Trophoblast cell (in vitro differentiated cells and primary cell): Measurements from ENCODE around the gene TTC6.

Source experiments
- DNase-seq, 2 donors: peaks; one replicate each; pipeline ENCODE4 v3.0.0-alpha.2; 2016
- H2AFZ ChIP-seq: 2 replicates; pipeline ENCODE4 v1.6.1; 2013; ENCODE audit warnings: low read length, moderate library complexity, mild to moderate bottlenecking; ENCODE audit not compliant: insufficient read depth, poor library complexity
- H2AK5ac ChIP-seq: 2 replicates; pipeline ENCODE4 v1.6.1; 2013; ENCODE audit warnings: mild to moderate bottlenecking, low read length
- H2BK120ac ChIP-seq: 2 replicates; pipeline ENCODE4 v1.6.1; 2013; ENCODE audit warnings: low read length, mild to moderate bottlenecking, moderate library complexity; ENCODE audit not compliant: insufficient read depth, poor library complexity
- H2BK12ac ChIP-seq: 2 replicates; pipeline ENCODE4 v1.6.1; 2013; ENCODE audit warnings: mild to moderate bottlenecking, low read length, moderate library complexity
- H2BK5ac ChIP-seq: 2 replicates; pipeline ENCODE4 v1.6.1; 2013; ENCODE audit warnings: low read length, low read depth, moderate library complexity, mild to moderate bottlenecking; ENCODE audit not compliant: poor library complexity
- H3K14ac ChIP-seq: 2 replicates; pipeline ENCODE4 v1.6.1; 2013; ENCODE audit warnings: mild to moderate bottlenecking, low read length
- H3K18ac ChIP-seq: 2 replicates; pipeline ENCODE4 v1.6.1; 2013; ENCODE audit warnings: mild to moderate bottlenecking, low read length
- H3K23ac ChIP-seq: 2 replicates; pipeline ENCODE4 v1.6.1; 2013; ENCODE audit warnings: low read length
- H3K27ac ChIP-seq: 2 replicates; pipeline ENCODE4 v1.5.1; 2013; ENCODE audit warnings: low read depth, mild to moderate bottlenecking, inconsistent platforms, low read length, moderate library complexity
- H3K27me3 ChIP-seq: 2 replicates; pipeline ENCODE4 v1.6.1; 2013; ENCODE audit warnings: inconsistent platforms, mild to moderate bottlenecking, low read length, moderate library complexity; ENCODE audit not compliant: insufficient read depth
- H3K36me3 ChIP-seq, 2 experiments: 1 replicate in 1 of 2; 2 replicates in 1 of 2; pipeline ENCODE4 v1.6.1; 2013; ENCODE audit warnings: low read length in 2 of 2, mild to moderate bottlenecking in 2 of 2, moderate library complexity in 1 of 2; ENCODE audit not compliant: insufficient read depth in 2 of 2, control insufficient read depth in 1 of 2
- H3K4ac ChIP-seq: 2 replicates; pipeline ENCODE4 v1.6.1; 2013; ENCODE audit warnings: low read depth, mild to moderate bottlenecking, low read length, moderate library complexity
- H3K4me1 ChIP-seq, 2 experiments: 1 replicate in 1 of 2; 2 replicates in 1 of 2; pipeline ENCODE4 v1.6.1; 2013; ENCODE audit warnings: low read length in 2 of 2, mild to moderate bottlenecking in 2 of 2, moderate library complexity in 1 of 2; ENCODE audit not compliant: insufficient read depth in 2 of 2, control insufficient read depth in 1 of 2
- H3K4me2 ChIP-seq: 2 replicates; pipeline ENCODE4 v1.6.1; 2013; ENCODE audit warnings: inconsistent platforms, mild to moderate bottlenecking, low read length, moderate library complexity
- H3K4me3 ChIP-seq: 2 replicates; pipeline ENCODE4 v1.5.1; 2013; ENCODE audit warnings: mild to moderate bottlenecking, low read depth, low read length, inconsistent platforms
- H3K79me1 ChIP-seq: one replicate; pipeline ENCODE4 v1.6.1; 2013; ENCODE audit warnings: low read length
- H3K79me2 ChIP-seq: 2 replicates; pipeline ENCODE4 v1.6.1; 2013; ENCODE audit warnings: low read length, mild to moderate bottlenecking; ENCODE audit not compliant: control insufficient read depth, insufficient read depth, poor library complexity
- H3K9ac ChIP-seq: 2 replicates; pipeline ENCODE4 v1.6.1; 2013; ENCODE audit warnings: mild to moderate bottlenecking, low read length
- H3K9me3 ChIP-seq: 2 replicates; pipeline ENCODE4 v1.6.1; 2013; ENCODE audit warnings: low read depth, mild to moderate bottlenecking, control low read depth, inconsistent platforms, low read length; ENCODE audit not compliant: insufficient read depth
- H4K12ac ChIP-seq: 2 replicates; pipeline ENCODE4 v1.6.1; 2013; ENCODE audit warnings: low read depth, mild to moderate bottlenecking, low read length, moderate library complexity
- H4K8ac ChIP-seq: 2 replicates; pipeline ENCODE4 v1.6.1; 2013; ENCODE audit warnings: low read depth, mild to moderate bottlenecking, low read length, moderate library complexity
- H4K91ac ChIP-seq: one replicate; pipeline ENCODE4 v1.6.1; 2013; ENCODE audit warnings: low read depth, mild to moderate bottlenecking, low read length, moderate library complexity
- WGBS: extraction: QIAGEN DNeasy Blood & Tissue Kit; methylation state at CpG from one replicate; pipeline ENCODE4 v1.1.7; 2013; ENCODE audit warnings: missing lambda C conversion rate; ENCODE audit not compliant: insufficient read length, insufficient coverage; ENCODE audit errors: extremely low coverage; 5-methylcytosine and 5-hydroxymethylcytosine counted together

The TTC6 gene

GRCh38 chr14:37559386-37559785, 36.0 kb upstream of the TTC6 start:
- no peaks in the 10 kb centered on the region for H3K79me1 ChIP-seq
- no peak overlapping the region for H3K9ac ChIP-seq
- no peak overlapping the region for H3K23ac ChIP-seq
- H3K36me3 ChIP-seq = no peaks in the 10 kb centered on the region
- H3K79me2 ChIP-seq = no peaks in the 10 kb centered on the region
- H2BK12ac ChIP-seq = no peak overlapping the region
- no peak overlapping the region for H3K18ac ChIP-seq
- H3K4ac ChIP-seq = no peak overlapping the region
- H3K4me2 ChIP-seq = no peak overlapping the region
- H3K4me3 ChIP-seq = no peak overlapping the region
- H4K91ac ChIP-seq = no peak overlapping the region
- no peaks in the 10 kb centered on the region for H3K27me3 ChIP-seq
- no peak overlapping the region for H2BK120ac ChIP-seq
- H2AK5ac ChIP-seq = no peak overlapping the region
- WGBS = no CpG with 5 or more reads among the region's 6 CpGs
- no peak overlapping the region for H4K8ac ChIP-seq
- DNase-seq = no peak
- H3K9me3 ChIP-seq = no peaks in the 10 kb centered on the region
- H3K14ac ChIP-seq = no peak overlapping the region
- H2AFZ ChIP-seq = no peak overlapping the region
- no peaks in the 10 kb centered on the region for H3K4me1 ChIP-seq
- H2BK5ac ChIP-seq = no peak overlapping the region
- no peak overlapping the region for H3K27ac ChIP-seq
- H4K12ac ChIP-seq = no peak overlapping the region

- Histone ChIP-seq H3K9me3 (no peaks in the 10 kb centered on the region), H4K91ac (no peak overlapping the region), H3K4ac (no peak overlapping the region), H3K79me1 (no peaks in the 10 kb centered on the region), H2BK120ac (no peak overlapping the region), H3K27me3 (no peaks in the 10 kb centered on the region), H3K23ac (no peak overlapping the region), H3K79me2 (no peaks in the 10 kb centered on the region), H3K18ac (no peak overlapping the region), H4K12ac (no peak overlapping the region), H2BK5ac (no peak overlapping the region), H3K36me3 (no peaks in the 10 kb centered on the region), H3K4me3 (no peak overlapping the region), H4K8ac (no peak overlapping the region), H2BK12ac (no peak overlapping the region), H3K9ac (no peak overlapping the region), H2AFZ (no peak overlapping the region), H3K4me1 (no peaks in the 10 kb centered on the region), H2AK5ac (no peak overlapping the region), H3K14ac (no peak overlapping the region), H3K27ac (no peak overlapping the region), H3K4me2 (no peak overlapping the region)
- WGBS = no CpG with 5 or more reads among the region's 2 CpGs
- DNase-seq = no peak
Measured at GRCh38 chr14:37563189-37563588, 32.2 kb upstream of the TTC6 start.

GRCh38 chr14:37565550-37565949, 29.9 kb upstream of the TTC6 start:
- no peak overlapping the region for H3K14ac ChIP-seq
- H3K4me2 ChIP-seq = no peak overlapping the region
- H4K91ac ChIP-seq = no peak overlapping the region
- no peak overlapping the region for H3K4me3 ChIP-seq
- H2BK120ac ChIP-seq = no peak overlapping the region
- no peak overlapping the region for H2BK12ac ChIP-seq
- H3K27me3 ChIP-seq = no peaks in the 10 kb centered on the region
- H3K79me1 ChIP-seq = no peaks in the 10 kb centered on the region
- no peak overlapping the region for H2AK5ac ChIP-seq
- H4K12ac ChIP-seq = no peak overlapping the region
- no peak overlapping the region for H3K9ac ChIP-seq
- no peak overlapping the region for H4K8ac ChIP-seq
- H3K18ac ChIP-seq = no peak overlapping the region
- H3K9me3 ChIP-seq = no peaks in the 10 kb centered on the region
- no peak overlapping the region for H3K4ac ChIP-seq
- H3K23ac ChIP-seq = no peak overlapping the region
- DNase-seq = no peak
- H2AFZ ChIP-seq = no peak overlapping the region
- no peaks in the 10 kb centered on the region for H3K79me2 ChIP-seq
- H3K36me3 ChIP-seq = no peaks in the 10 kb centered on the region
- no peak overlapping the region for H2BK5ac ChIP-seq
- no CpG with 5 or more reads among the region's 1 CpG for WGBS
- H3K4me1 ChIP-seq = no peaks in the 10 kb centered on the region
- no peak overlapping the region for H3K27ac ChIP-seq

- Histone ChIP-seq H3K4me3 (no peak overlapping the region), H3K14ac (no peak overlapping the region), H3K36me3 (no peaks in the 10 kb centered on the region), H3K27me3 (no peaks in the 10 kb centered on the region), H3K23ac (no peak overlapping the region), H2BK12ac (no peak overlapping the region), H2AK5ac (no peak overlapping the region), H3K9ac (no peak overlapping the region), H3K79me2 (no peaks in the 10 kb centered on the region), H3K18ac (no peak overlapping the region), H2BK5ac (no peak overlapping the region), H3K79me1 (no peaks in the 10 kb centered on the region), H3K9me3 (no peaks in the 10 kb centered on the region), H4K91ac (no peak overlapping the region), H4K12ac (no peak overlapping the region), H3K4me1 (no peaks in the 10 kb centered on the region), H2BK120ac (no peak overlapping the region), H2AFZ (no peak overlapping the region), H4K8ac (no peak overlapping the region), H3K27ac (no peak overlapping the region), H3K4me2 (no peak overlapping the region), H3K4ac (no peak overlapping the region)
- no peak for DNase-seq
- no CpG with 5 or more reads among the region's 3 CpGs for WGBS
Measured at GRCh38 chr14:37566811-37567371, 28.5 kb upstream of the TTC6 start.
